Fibroblast of skin of right quadriceps (primary cell): ENCODE measurements around the gene RPL36.
"Not testable (repeated sequence)": the region's sequence is repeated elsewhere in the genome, so short reads cannot be mapped to it uniquely, and the experiment has no call there.

Source experiments
- DNase-seq: peaks from one replicate; pipeline ENCODE4 v3.0.0-alpha.2; 2013

Gene RPL36

DNA sequence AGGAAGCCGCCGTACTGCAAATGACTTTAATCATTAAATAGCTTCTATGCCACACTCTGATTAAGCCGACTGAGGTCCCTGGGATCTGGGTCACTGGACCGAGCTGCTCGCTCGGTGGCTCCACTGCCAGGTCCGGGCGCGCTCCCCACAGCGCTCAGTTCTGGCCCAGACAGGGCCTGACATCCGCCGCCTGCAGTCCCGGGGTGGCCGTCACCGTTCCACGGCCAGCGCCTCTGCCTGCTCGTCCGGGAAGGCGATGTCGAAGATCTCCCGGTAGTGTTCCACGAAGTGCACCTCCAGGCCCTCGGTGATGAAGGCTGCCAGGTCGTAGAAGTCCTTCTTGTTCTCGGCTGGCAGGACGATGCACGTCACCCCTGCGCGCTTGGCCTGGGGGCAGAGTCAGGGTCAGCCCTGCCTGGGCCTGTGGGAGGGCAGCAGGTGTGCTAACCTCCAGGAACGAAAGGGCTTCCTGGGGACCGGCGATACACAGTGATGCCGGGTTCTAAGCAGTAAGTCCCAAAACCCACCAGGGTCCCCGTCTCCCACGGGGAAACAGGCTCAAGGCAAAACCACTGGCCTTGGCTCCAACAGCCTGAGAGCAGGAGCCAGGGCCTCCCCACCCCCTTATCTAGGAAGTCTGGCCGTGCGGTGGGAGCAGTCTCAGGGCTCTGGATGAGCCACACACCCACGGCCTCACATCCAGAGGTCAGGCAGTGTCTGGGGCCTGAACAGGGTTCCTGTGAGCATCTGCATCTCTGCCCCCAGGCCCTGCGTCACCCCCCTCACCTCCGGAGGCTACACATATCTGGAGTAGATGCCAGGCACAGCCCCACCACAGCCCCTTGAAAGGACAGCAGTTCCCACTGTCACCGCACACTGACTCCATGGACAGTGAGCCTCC lies 2.0 kb downstream of the RPL36 start:
- no peak for DNase-seq

DNA sequence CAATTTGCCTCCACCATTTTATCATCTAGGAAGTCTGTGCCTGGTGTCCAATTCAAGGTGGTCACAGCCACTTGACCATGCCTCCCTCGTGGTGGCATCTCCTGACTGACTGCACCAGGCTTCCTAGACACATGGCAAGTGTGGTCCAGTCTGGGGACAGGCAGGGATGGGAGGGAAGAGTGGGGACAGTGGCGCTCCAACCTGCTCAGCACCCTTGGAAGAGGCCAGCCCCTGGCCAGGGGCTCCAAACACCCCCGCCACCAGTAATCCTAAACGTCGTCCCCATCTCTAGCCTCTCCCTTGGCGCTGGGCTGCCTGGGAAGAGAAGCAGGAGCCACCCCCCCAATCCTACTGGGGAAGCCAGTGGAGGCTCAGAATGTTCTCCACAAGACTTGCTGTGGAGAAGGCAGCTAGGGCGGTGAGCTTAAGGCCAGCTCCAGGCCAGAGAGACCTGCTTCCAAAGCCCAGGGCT lies 2.7 kb downstream of the RPL36 start:
- no peak for DNase-seq

DNA sequence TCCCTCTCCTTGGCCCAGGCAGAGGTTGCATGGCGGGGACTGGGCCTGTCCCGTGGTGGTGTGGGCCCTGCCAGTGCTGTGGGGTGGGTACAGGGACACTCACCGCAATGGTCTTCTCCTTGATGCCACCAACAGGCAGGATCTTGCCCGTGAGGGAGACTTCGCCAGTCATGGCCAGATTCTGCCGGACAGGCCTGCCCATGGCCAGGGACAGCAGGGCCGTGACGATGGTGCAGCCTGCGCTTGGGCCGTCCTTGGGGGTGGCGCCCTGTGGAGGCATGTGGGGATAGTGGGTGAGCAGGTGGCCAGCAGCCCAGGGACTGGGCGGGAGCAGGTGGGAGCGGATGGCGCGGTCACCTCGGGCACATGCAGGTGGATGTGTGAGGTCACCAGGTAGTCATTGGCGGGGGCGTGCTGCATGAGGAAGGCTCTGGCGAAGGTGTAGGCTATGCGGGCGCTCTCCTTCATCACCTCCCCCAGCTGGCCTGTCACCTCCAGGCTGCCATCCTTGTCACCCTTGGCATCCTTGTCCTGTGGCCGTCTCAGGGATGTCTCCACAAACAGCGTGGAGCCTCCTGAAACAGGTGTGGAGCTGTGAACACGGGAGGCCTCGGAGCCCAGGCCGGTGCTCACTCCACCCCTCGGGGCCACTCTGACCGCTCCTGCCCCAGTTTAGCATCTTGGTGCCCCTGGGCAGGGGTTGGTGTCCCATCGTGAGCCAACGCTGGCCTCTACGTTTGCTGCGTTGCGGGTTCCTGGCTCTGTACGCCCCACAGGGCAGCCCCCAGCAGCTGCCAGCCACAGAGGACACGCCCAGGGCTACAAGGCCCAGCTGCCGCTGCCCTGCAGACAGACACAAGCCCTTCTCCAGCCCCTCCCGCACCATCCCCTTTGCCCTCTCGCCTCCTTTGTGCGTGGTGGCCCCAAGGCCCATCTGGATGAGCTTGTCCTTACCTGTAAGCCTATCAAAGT lies 3.4 kb downstream of the RPL36 start:
- no peak for DNase-seq

DNA sequence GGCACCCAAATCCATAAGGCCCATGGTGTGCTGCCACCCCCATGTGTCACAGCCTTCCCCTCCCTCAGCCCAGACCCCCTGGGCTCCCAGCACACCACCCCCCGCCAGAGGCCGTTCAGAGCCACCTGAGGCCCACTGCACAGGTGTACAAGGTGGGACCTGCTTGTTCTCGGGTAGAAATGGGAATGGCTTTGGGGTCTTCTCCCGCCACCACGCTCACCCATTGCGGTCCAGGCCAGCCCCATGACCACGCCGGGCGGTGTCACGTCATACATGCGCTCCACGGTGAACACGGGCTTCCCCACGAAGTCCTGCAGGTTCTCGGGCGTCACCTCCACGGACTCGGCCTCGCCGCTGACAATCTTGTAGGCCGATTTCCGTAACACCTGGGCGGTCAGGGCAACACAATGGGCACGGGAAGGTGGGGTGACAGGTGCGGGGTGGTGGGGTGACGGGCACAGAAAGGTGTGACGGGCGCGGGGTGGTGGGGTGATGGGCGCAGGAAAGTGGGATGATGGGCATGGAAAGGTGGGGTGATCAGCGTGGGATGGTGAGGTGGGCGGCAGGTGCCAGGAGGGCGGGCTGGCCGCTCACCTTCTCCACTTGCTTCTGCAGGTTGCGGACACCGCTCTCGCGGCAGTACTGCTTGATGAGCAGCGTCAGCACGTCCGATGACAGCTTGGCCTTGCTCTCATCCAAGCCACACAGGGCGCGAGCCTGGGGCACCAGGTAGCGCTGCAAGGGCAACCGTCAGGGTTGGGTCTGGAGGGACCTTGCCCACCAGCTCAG lies 4.3 kb downstream of the RPL36 start:
- DNase-seq: no peak

DNA sequence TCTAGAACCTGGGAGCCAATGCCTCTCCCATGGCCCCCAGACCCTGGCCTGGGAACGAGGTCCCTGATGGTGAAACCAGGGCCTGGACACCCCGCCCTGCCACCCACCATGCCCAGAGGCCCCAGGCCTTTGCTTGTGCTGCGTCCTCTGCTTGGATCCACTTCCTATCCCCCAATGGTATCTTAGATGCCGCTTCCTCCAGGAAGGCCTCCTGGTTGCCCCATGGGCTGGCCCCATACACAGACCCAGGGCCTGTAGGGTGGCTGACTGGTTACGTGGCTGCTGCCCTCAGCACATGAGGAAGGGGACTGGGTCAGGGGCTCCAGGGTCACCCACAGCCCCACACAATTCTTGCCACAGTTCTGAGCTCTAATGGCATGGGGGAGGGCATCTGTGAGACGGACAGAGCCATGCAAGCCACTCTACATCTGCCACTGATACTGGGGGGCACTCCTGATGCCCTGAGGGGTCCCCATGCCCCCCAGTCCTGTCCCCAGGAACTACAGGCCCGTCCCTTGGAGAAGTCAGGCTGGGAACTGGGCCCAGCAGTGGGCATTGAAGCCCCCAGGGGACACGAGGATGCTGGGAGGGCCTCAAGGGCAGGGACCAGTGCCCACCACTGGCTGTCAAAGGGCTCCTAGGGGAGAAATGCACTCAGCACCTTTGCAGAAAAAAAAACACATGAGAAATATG lies 5.0 kb downstream of the RPL36 start:
- no peak for DNase-seq

DNA sequence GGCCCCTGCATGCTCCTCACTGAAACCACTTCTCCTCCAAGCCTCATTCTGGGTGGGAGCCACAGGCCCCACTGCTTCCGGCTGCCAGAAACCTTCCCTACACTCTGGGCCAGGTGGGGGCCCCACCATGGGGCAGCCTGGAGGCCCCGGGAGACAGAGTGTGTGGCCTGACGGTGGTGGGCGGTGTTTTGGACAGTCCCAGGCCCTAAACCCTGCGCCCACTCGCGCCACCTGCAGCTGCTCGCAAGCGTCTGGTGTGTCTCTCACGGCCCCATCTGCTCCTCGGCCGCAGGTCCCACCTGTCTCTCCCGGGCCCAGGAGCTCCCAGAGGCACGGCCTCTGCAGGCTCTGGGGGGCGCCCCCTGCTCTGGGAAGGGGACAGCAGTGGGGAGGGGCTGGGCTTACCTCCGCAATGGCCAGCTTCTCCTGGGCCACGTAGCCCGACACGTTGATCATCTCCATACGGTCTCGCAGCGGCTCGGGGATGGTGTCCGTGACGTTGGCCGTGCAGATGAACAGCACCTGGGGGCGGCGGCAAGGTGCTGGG lies 5.6 kb downstream of the RPL36 start:
- no peak for DNase-seq

DNA sequence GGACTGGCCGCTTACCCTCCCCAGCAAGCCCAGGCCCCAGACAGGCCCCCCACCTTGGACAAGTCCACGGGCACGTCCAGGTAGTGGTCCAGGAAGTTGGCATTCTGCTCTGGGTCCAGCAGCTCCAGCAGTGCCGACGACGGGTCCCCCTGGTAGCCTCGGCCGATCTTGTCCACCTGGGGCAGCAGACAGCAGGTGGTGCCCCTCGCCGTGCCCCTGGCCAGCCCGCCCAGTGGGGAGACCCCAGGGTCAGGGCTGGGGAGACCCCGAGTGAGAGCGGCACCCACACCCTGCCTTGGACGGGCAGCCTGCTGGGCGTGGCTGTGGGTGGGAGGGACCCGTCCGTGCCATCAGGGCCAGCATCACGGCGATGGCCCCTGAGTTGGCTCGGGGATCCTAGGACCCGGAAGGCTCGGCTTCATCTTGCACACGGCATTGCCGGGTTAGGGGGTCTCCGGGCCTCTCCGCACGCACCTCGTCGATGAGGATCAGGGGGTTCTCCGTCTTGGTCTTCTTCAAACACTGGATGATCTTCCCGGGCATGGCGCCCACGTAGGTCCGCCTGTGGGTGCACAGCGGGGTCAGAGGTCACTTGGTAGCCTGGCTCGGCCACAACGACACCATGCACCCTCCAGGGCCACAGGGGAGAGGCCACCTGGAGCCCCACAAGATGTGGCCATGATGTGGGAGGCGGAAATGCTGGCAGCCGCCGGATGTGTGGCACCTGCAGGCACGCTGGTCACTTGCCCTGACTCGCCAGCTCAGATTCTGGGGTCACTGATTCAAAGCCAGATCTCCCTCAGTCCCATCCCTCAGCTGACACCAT lies 6.3 kb downstream of the RPL36 start:
- no peak for DNase-seq

DNA sequence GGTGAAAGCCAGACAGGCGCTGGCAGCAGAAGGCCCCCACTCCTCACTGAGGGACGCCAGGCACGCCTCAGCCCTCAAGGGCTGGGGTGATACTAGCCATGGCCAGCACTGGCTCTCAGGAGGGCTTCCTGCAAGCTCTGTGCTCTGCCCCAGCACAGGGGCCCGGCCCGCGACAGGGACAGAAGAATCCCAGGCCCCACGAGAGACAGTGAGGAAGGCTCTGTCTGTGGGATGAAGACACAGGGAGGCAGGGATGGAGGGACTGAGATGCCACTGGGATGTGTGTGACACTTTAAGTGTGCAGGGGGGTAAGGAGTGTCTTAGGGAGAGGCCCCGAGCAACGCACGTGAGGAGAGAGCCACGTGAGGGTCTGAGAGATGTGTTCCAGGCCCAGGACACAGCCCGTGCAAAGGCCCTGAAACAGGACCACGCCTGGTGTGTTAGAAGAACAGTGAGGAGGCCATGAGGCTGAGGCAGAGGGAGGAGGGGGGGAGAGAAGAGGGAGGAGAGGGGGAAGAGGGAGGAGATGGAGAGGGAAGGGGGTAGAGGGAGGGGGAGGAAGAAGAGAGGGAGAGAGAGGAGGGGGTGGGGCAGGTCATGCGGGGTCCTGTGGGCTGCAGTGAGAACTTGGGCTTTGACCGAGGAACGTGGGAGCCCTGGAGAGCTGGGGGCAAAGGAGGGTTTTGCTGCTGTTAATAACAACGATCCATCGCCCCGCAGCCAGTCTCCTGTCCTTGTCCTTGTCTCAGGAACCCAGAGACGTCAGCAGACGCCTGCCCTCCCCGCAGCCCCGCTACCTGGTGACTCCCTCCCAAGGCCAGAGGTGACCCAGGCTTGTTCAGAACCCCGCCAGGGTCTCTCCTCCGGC lies 7.2 kb downstream of the RPL36 start:
- DNase-seq: no peak

DNA sequence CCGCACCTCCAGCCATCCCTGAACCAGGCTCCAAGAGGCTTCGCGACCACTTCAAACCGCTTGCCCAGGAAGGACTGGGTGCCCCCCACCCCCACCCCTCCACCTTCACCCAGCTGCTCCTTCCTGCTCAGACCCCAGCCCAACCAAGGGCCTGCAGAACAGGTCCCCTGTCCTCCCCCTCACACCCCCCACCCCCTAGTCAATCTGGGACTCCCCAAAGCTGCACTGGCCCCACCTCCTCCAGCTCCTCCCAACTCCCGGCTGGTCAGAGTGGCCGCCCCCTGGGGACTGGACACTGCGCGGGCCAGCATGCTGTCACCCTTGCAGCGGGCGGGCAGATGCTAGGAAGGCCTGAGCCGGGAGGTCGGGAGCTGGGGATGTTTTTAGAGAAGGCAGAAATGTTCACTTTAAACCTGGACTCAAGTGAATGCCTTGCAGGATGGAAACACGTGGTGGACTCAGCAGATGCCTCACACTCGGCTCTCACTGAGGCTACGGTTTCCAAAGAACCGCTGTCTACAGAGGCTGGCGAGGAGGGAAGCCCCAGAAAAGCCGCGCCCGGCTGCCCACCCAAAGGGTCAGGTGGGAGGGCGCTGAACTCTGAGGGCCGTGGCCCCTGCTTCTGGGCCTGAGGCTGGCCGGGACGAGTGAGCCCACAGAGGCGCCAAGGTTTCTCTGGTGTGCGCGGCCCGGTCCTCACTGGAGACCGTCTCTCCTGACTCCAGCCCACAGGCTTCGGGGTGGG lies 8.0 kb downstream of the RPL36 start:
- DNase-seq: no peak

DNA sequence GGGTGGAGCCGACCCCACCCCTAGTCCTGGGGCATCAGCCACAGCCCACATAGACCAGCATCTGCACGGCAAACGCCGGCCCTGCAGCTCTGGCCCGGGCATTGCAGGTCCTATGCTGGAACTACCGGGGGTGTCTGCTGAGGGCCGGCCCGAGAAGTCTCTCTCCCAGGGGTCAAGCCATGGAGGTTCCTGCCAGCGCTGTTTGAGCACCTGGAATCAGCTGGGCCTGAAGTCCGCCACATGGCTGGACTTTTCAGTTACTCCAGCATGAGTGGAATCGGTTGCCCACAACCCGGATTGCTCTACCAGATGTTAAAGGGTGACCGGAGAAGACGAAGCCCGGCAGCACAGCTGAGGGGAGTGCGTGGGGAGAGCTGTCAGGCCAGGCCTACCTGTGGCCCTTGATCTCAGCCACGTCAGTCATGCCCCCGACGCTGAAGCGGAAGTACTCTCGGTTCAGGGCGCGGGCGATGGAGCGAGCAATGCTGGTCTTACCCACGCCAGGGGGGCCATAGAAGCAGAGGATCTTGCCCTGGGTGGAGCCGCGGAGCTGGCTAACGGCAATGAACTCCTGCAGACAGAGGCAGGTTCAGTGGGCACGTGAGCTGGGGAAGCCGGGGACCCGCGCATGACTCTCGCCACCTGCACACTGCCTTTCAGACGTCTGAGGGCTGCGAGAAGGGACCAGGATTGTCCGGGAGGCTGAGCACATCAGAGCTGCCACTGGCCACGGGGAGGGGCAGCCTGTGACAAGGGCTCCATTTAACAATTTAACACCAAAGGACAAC lies 8.7 kb downstream of the RPL36 start:
- DNase-seq: no peak

DNA sequence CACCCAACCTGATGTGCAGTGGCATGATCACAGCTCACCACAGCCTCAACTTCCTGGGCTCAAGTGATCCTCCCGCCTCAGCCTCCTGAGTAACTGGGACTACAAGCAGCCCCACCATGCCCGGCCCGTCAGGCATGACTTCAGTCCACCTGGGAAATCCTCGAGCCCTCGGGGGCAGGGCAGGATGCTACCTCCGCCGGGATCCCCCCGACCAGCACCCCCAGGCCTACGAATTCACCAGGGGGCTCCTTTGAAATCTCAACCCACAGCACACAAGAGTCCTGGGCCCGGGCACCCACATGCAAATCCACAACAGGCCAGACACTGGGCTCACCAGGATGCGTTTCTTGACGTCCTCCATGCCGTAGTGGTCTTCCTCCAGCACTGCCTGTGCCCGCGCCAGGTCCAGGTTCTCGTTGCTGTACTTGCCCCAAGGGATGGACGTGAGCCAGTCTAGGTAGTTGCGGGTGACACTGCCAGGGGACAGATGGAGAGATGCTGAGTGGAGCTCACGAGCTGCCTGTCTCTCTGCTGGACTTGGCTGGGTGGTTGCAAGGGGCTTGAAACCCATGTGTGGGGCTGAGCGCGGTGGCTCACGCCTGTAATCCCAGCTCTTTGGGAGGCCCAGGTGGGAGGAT lies 10.5 kb downstream of the RPL36 start:
- no peak for DNase-seq

DNA sequence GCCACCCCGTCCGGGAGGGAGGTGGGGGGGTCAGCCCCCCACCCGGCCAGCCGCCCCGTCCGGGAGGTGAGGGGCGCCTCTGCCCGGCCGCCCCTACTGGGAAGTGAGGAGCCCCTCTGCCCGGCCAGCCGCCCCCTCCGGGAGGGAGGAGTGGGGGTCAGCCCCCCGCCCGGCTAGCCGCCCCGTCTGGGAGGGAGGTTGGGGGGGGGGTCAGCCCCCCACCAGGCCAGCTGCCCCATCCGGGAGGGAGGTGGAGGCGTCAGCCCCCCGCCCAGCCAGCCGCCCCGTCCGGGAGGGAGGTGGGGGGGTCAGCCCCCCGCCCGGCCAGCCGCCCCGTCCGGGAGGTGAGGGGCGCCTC lies 11.9 kb downstream of the RPL36 start:
- not testable (repeated sequence) for DNase-seq

DNA sequence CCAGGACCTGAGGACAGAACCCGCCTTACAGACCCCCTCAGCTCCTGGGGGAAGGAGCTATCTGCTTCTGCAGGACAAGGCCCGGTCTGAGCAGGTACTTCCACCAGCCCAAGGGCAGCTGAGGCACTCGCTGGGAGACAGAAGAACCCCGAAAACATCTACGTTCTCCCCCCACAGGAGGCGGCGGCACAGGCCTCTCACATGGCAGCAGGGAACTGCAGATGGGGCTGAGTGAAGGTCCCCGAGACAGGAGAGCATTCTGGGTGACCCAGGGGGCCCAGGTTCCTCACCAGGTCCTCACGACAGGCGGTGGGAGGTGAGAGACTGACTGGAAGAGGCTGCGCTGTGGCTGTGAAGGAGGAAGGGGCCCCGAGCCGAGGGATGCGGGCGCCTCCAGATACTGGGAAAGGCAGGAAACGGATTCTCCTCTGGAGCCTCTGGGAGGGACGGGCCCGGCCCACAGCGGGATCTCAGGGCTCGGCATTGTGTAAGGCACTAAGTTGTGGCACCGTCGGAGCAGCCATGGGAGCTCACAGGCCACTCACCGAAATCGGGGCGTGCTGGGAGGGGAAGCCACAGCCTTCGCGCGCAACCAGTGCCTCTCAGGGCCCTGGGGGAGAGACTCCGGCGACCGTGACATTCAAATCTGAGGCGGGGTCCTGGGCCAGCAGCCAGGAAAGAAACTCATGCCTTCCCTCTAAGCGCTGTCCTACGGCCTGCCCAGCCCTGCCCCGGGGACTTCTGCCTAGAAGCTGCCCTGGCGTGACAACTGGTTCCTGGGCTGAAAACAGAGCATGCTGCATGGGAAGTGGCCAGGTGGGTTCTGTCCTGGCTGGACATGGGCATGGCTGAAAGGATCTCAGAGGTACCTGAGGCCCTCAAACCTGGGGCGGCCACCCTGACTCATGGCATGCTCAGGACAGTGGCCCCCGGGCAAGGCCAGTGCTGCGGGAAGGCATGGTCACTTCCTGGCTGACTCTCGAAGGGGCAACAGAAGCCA lies 14.0 kb downstream of the RPL36 start:
- no peak for DNase-seq

DNA sequence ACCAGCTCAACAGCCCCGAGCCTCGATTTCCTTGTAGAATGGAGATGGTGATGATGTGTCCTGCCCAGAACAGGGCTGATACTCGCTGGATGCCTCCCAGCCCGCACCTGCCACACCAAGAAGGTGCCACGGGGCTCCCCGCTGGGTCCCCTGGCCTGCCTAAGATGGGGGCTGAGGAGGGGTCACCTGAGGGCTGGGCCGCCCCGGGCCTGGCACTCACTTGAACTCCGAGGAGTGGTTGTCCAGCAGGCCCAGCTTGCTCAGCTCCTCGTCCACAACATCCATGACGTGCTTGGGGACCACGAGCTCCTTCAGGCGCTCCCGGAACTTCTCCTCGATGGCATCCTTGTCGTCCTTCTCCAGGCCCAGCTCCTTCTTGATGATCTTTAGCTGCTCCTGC lies 15.5 kb downstream of the RPL36 start:
- DNase-seq: no peak

DNA sequence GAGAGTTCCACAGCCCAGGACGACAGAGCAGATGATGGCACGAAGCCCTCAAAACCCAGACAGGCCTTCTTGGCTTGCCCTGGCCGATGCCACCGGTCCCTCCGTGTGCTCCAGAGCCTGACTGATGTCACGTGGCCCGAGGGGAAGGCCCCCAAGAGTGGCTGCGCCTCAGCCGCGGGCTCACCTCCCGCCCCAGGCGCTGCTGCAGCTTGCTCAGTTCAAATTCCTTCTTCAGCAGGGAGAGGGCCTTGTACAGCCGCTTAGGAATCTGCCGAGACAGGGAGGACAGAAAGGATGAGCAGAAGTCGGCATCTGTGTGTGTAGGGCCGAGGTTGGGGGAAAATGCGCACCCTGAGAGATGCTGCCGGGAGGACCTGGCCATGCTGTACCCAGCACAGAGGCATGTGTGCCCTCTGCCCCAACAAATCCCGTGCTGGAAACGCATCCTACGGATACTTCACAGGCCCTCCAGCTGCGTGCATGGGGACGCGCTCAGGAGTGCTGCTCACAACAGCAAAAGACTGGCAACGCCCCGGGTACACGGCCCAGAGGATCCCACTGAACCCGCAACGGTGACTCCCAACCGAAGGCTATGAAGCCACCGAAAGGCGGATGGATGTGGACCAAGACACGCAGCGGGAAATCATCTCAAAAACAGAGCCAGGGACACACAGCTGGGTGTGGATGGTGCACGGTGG lies 16.9 kb downstream of the RPL36 start:
- no peak for DNase-seq
